Glomerular visceral epithelial cell (primary cell): ENCODE results near the gene ADRM1.

ENCODE experiments used
- DNase-seq: peaks from one replicate; pipeline ENCODE4 v3.0.0-alpha.2; 2016; ENCODE audit errors: extremely low spot score

Gene ADRM1

DNA sequence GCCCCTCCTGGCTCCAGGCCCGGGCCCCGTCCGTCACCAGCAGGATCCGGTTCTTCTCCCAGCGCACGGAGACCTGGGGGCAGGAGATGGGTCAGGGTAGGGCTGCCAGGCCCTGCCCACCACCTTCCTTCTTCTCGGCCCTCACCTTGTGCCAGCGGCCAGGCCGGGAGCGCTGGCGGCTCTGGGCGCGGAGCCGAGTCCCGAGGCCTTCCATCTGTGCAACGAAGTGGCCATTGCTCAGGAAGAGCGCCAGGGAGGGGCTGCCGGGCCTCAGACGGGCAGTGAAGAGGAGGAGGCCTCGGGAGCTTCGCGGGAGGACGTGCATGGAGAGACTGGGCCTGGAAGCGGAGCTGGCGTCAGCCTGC, 7.9 kb downstream of the ADRM1 start:
- DNase-seq: no peak

GRCh38 chr20:62311150-62311549, 8.4 kb downstream of the ADRM1 start:
- no peak for DNase-seq

- DNase-seq: no peak
Observed at GRCh38 chr20:62311832-62312661, 9.2 kb downstream of the ADRM1 start.

DNA sequence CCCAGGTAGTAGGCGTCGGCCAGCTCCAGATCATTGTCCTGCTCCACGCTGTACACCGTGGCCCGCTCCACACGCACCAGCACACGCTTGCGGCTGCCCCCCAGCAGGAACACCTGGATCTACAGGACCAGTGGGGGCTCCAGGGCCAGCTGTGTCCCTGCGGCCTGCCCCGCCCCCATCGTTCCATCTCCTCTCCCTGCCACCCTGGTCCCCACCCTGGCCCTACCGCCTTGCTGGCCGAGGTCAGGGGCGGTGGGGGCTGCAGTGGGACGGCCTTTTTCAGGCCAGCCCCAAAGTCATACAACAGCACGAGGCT, 9.8 kb downstream of the ADRM1 start:
- no peak for DNase-seq

DNA sequence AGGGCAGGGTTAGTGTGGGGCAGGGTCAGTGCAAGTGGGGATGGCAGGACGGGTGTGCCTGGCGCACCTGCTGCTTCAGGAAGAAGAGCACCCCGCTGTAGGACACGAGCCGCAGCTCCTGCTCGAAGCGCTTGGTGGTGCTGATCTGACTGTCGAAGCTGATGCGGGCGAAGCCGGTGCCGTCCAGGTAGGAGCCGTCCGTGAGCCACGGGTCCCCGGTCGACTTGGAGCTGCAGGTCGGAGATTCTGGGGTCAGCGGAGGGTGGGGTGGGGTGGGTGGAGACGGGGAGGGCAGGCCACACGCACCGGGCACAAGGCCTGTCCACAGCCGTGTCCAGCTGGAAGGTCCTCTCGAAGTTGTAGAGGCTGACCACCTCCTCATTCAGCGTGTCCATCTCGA, 10.2 kb downstream of the ADRM1 start:
- DNase-seq: no peak

- DNase-seq: no peak
Observed at GRCh38 chr20:62313460-62314338, 10.9 kb downstream of the ADRM1 start.

GRCh38 chr20:62314339-62314638, 11.5 kb downstream of the ADRM1 start:
- DNase-seq: no peak

- no peak for DNase-seq
Observed at GRCh38 chr20:62314711-62315302, 12.0 kb downstream of the ADRM1 start.

- no peak for DNase-seq
Observed at GRCh38 chr20:62315773-62316172, 13.0 kb downstream of the ADRM1 start.

- no peak for DNase-seq
Observed at GRCh38 chr20:62316331-62317166, 13.8 kb downstream of the ADRM1 start.

DNA sequence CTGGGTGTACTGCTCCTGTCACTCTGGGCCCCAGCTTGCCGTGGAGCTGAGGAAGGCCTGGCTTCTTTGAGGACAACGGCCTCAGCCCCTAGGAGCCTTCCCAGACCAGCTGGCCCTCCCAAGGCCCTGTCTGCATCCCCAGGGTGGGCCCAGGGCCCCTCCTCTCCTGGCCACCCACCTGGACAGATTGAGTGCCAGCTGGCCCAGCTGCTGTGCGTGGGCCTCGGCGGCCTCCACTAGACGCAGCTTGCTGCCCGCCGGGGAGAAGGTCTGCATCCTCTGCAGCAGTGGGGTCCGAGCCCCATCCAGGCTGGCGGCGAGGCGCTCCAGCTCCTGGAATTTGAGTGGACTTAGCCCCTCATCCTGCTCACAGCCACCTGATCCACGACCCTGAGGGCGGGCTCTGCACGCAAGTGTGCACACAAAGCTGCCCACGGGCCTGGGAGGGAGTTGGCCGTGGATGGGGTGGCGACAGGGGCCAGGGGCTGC, 14.4 kb downstream of the ADRM1 start:
- no peak for DNase-seq

DNA sequence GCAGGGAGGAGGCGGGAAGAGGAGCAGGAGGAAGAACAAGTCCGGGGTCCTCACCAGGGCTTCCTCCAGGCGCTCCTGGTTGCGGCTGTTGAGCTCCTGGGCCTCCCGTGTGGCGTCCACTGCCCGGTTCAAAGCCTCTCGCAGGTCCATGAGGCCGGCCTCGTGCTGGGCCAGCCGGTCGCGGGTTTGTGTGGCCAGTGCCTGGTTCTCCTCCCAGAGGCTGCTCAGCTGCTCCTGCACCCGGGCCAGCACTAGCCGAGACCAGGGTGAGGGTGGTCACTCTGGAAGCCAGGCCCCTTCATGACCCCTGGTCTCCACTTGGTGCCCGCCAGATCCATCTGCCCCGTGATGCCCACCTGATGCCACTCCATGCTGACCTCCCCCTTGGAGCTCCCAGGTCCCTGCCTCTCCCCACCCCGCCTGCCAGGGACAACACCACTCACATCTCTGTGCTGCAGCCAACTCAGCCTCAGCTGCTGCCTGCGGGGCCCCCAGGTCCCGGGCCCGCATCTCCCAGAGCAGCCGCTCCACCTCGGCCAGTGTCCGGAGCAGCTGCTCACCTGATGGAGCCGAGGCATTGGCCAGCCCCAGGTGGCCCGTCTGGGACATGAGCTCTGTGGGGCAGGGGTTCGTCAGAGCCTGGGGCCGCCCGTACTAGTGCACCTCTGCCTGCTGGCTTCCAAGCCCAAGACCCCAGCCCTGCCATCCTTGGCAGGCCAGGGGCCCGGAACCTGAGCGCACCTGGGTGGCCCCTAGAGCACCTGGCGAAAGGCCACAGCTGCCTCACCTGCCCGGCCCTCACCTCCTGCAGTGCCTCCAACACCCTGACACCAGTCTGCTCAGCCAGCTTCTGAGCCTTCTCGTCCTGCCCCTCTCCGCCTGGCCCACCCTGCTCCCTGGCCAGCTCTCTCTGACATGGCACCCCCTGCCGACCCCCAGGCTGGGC, 15.9 kb downstream of the ADRM1 start:
- DNase-seq: no peak

DNA sequence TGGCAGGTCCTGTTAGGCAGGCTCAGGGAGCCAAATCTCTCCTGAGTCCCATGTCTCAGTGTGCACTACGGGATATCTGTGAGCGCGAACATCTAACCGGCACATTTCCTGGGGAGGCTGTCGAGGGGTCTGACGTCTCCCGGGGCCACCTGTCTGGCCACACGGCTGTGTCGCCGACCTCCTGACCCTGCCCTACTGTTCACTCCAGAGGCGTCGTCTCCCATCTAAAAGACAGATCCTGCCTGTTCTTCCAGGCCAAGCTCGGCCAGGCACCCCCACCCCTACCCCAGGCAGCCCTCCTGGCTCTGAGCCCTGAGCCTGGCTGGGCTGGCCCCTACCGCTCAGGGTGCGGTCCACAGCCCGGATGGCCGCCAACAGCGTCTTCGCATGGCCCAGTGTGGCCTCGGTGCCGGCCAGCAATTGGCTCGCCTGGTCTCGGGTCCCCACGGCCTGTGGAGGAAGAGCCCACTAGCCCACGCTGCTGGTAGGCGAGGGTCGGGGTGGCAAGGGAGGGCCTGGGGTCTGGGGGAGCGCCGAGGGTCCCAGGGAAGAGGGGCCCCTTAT, 16.6 kb downstream of the ADRM1 start:
- DNase-seq: no peak

- DNase-seq: no peak
Observed at GRCh38 chr20:62320581-62321354, 18.0 kb downstream of the ADRM1 start.

DNA sequence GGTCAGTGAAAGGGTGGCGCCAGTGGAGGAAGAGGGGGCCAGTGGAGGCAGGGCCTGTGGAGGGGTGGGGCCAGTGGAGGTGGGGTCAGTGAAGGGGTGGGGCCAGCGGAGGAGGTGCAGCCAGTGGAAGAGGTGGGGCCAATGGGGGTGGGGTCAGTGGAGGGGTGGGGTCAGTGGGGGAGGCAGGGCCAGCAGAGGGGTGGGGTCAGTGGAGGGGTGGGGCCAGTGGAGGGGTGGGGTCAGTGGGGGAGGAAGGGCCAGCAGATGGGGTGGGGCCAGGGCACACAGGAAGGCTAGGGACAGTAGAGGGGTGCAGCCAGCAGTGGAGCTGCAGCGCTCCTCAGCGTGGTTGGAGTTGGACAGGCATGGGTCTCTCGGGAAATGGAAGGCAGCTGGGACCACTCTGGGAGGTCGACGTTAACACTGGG, 18.7 kb downstream of the ADRM1 start:
- peak; percentile 40 for DNase-seq

- no peak for DNase-seq
Observed at GRCh38 chr20:62321975-62322374, 19.2 kb downstream of the ADRM1 start.

DNA sequence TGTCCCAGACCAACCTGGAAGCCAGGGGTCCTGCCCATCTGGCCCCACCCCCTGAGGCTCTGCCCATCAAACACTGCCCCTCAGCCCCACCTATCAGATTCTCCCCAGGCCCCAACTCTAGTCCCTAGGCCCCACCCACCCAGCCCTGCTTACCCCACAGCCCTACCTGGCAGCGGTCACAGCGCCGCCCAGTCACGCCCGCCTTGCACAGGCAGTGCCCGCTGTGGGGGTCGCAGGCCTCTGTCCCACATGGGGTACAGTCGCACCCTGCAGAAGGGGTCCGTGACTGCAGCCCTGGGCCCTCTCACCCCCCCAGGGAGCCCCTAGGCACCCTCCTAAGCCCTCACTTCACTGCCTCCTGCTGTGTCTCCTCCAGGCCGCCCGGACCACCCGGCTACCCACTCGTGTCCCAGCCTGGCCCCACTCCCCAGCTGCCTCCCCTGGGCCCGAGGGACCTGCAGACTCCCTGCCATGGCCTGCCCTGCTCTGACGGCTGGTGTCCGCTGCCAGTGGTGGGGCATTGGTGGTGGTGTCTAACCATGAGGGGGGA, 19.8 kb downstream of the ADRM1 start:
- no peak for DNase-seq

GRCh38 chr20:62323146-62323979, 20.6 kb downstream of the ADRM1 start:
- no peak for DNase-seq
